Liver (tissue), 9 donors: Measurements from ENCODE around the gene MRTFB. TPM values are rescaled to one million over a fixed set of nuclear protein-coding genes. Genes with fewer than 3 reads are reported as not detected.

Experiments used
- DNase-seq: peaks from one replicate; pipeline ENCODE4 v3.0.0-alpha.2; 2017; ENCODE audit warnings: low spot score
- H3K27ac ChIP-seq, 2 donors: one replicate each; pipeline ENCODE4 v1.7.0; 2013; ENCODE audit warnings: inconsistent platforms in 2 of 2, low read length in 2 of 2, control low read depth in 1 of 2, low read depth in 1 of 2, mild to moderate bottlenecking in 1 of 2
- H3K27me3 ChIP-seq, 4 donors: one replicate each; pipeline versions ENCODE4 v1.6.1 to v1.7.0; 2013; ENCODE audit warnings: low read length in 3 of 4, inconsistent platforms in 1 of 4, mild to moderate bottlenecking in 1 of 4, moderate library complexity in 1 of 4; ENCODE audit not compliant: control insufficient read depth in 4 of 4, insufficient read depth in 4 of 4
- H3K36me3 ChIP-seq, 4 donors: one replicate each; pipeline versions ENCODE4 v1.6.1 to v1.7.0; 2013; ENCODE audit warnings: low read length in 3 of 4, mild to moderate bottlenecking in 3 of 4, low read depth in 1 of 4, moderate library complexity in 1 of 4; ENCODE audit not compliant: control insufficient read depth in 4 of 4, insufficient read depth in 3 of 4
- H3K4me1 ChIP-seq, 4 donors: one replicate each; pipeline versions ENCODE4 v1.6.1 to v1.7.0; 2013; ENCODE audit warnings: low read length in 3 of 4, mild to moderate bottlenecking in 3 of 4, moderate library complexity in 1 of 4; ENCODE audit not compliant: control insufficient read depth in 4 of 4, insufficient read depth in 4 of 4
- H3K4me3 ChIP-seq, 3 donors: one replicate each; pipeline versions ENCODE4 v1.6.1 to v1.7.0; 2013; ENCODE audit warnings: low read length in 3 of 3, control low read depth in 1 of 3, low read depth in 1 of 3, mild to moderate bottlenecking in 1 of 3
- H3K9ac ChIP-seq, 2 donors: one replicate each; pipeline ENCODE4 v1.7.0; 2013; ENCODE audit warnings: low read length in 2 of 2, mild to moderate bottlenecking in 2 of 2, moderate library complexity in 2 of 2, control low read depth in 1 of 2, low read depth in 1 of 2
- H3K9me3 ChIP-seq, 4 donors: one replicate each; pipeline versions ENCODE4 v1.6.1 to v1.7.0; 2013; ENCODE audit warnings: low read length in 3 of 4; ENCODE audit not compliant: control insufficient read depth in 4 of 4
- ATF3 ChIP-seq: IDR thresholded peaks from 2 replicates; pipeline ENCODE4 v1.6.1; 2016; ENCODE audit warnings: antibody characterized with exemption
- CTCF ChIP-seq: fragments of 150-350 bp; IDR thresholded peaks from 2 replicates; pipeline ENCODE4 v1.5.1; 2017; ENCODE audit warnings: improper control_type of control experiment, low read depth, low read length; ENCODE audit not compliant: missing input control
- EGR1 ChIP-seq, 2 donors: IDR thresholded peaks; 2 replicates each; pipeline ENCODE4 v1.6.1; 2016 to 2018; ENCODE audit warnings: antibody characterized with exemption in 2 of 2, low read depth in 2 of 2
- FOXA1 ChIP-seq: IDR thresholded peaks from 2 replicates; pipeline ENCODE4 v1.6.1; 2016; ENCODE audit warnings: antibody characterized with exemption
- FOXA2 ChIP-seq: IDR thresholded peaks from 2 replicates; pipeline ENCODE4 v1.6.1; 2016; ENCODE audit warnings: antibody characterized with exemption
- GABPA ChIP-seq, 2 donors: IDR thresholded peaks in 1 of 2; conservative IDR thresholded peaks in 1 of 2; 2 replicates each; pipeline ENCODE4 v1.6.1; 2016; ENCODE audit warnings: antibody characterized with exemption in 2 of 2, mild to moderate bottlenecking in 1 of 2, moderate library complexity in 1 of 2
- HNF4A ChIP-seq, 2 donors: conservative IDR thresholded peaks; 2 replicates each; pipeline ENCODE4 v1.6.1; 2016; ENCODE audit warnings: antibody characterized with exemption in 2 of 2, mild to moderate bottlenecking in 2 of 2
- HNF4G ChIP-seq: IDR thresholded peaks from 2 replicates; pipeline ENCODE4 v1.6.1; 2016; ENCODE audit warnings: antibody characterized with exemption
- JUND ChIP-seq, 2 donors: IDR thresholded peaks; 2 replicates each; pipeline ENCODE4 v1.6.1; 2016; ENCODE audit warnings: antibody characterized with exemption in 2 of 2
- MAX ChIP-seq: IDR thresholded peaks from 2 replicates; pipeline ENCODE4 v1.6.1; 2016; ENCODE audit warnings: antibody characterized with exemption
- NR2F2 ChIP-seq: IDR thresholded peaks from 2 replicates; pipeline ENCODE4 v1.6.1; 2016; ENCODE audit warnings: antibody characterized with exemption
- RAD21 ChIP-seq, 2 donors: IDR thresholded peaks; 2 replicates each; pipeline ENCODE4 v1.6.1; 2016; ENCODE audit warnings: antibody characterized with exemption in 2 of 2, mild to moderate bottlenecking in 2 of 2
- REST ChIP-seq: IDR thresholded peaks from 2 replicates; pipeline ENCODE4 v1.6.1; 2016; ENCODE audit warnings: antibody characterized with exemption, mild to moderate bottlenecking
- RXRA ChIP-seq, 2 donors: IDR thresholded peaks; 2 replicates each; pipeline ENCODE4 v1.6.1; 2017 to 2018; ENCODE audit warnings: antibody characterized with exemption in 2 of 2, mild to moderate bottlenecking in 1 of 2
- SP1 ChIP-seq: IDR thresholded peaks from 2 replicates; pipeline ENCODE4 v1.6.1; 2018; ENCODE audit warnings: antibody characterized with exemption, mild to moderate bottlenecking
- TAF1 ChIP-seq: conservative IDR thresholded peaks from 2 replicates; pipeline ENCODE4 v1.6.1; 2016; ENCODE audit warnings: antibody characterized with exemption, mild to moderate bottlenecking
- YY1 ChIP-seq: IDR thresholded peaks from 2 replicates; pipeline ENCODE4 v1.6.1; 2016; ENCODE audit warnings: antibody characterized with exemption, mild to moderate bottlenecking
- ZBTB33 ChIP-seq: IDR thresholded peaks from 2 replicates; pipeline ENCODE4 v1.6.1; 2016; ENCODE audit warnings: antibody characterized with exemption
- WGBS: extraction: QIAGEN DNeasy Blood & Tissue Kit; methylation state at CpG from one replicate; pipeline ENCODE4 v1.1.7; 2013; 5-methylcytosine and 5-hydroxymethylcytosine counted together
- polyA plus RNA-seq, 2 donors: library from polyadenylated mRNA; stranded (reverse) in 1 of 2; unstranded in 1 of 2; fragments of 200-250 nt in 1 of 2; fragments of >200 nt in 1 of 2; fragmentation: Nextera tagmentation in 1 of 2; extraction: Ambion mirVana in 1 of 2; gene quantifications; one replicate each; pipeline versions ENCODE4 v1.2.1 to v1.2.3, GENCODE V29; 2013 to 2015
- total RNA-seq, 2 donors: library from RNA; depleted of rRNA; stranded (reverse); fragments of >200 nt; gene quantifications; one replicate each; pipeline ENCODE4 v1.2.3, GENCODE V29; 2014
- donor health status: healthy.
- donor health status: healthy.
- donor health status: healthy.
- donor health status: healthy.
- donor health status: healthy.

Gene MRTFB
- total and polyA plus RNA-seq, 4 donors = 4.1 to 14.2 (median 5.8) TPM

GRCh38 chr16:14128097-14128496 is 57.0 kb downstream of the MRTFB start:
- Histone ChIP-seq H3K4me1 (peaks cover 0 to 3% (median 2%) of the 10 kb centered on the region in 4 donors), H3K27me3 (no peaks in the 10 kb centered on the region), H3K9ac (no peak overlapping the region), H3K36me3 (no peaks in the 10 kb centered on the region), H3K27ac (no peak overlapping the region), H3K4me3 (no peak overlapping the region), H3K9me3 (no peaks in the 10 kb centered on the region)
- 97% methylated on average over 5 of the region's 5 CpGs for WGBS
- no peak for TF ChIP-seq FOXA2
- no peak for DNase-seq

- 97% methylated on average over 5 of the region's 5 CpGs for WGBS
- H3K9me3 ChIP-seq = no peaks in the 10 kb centered on the region
- no peaks in the 10 kb centered on the region for H3K27me3 ChIP-seq
- DNase-seq = no peak
- H3K9ac ChIP-seq = no peak overlapping the region
- no peak overlapping the region for H3K27ac ChIP-seq
- no peak overlapping the region for H3K4me3 ChIP-seq
- TF ChIP-seq MAX = no peak
- TF ChIP-seq HNF4A (conservative IDR thresholded peaks at IDR 0.05) = no peak
- TF ChIP-seq SP1 = no peak
- no peak for TF ChIP-seq ZBTB33
- TF ChIP-seq HNF4G = no peak
- TF ChIP-seq FOXA2 = no peak
- no peak for TF ChIP-seq EGR1 (IDR thresholded peaks at IDR 0.05; ENCODE audit: low read depth in 2 of 2)
- no peak for TF ChIP-seq FOXA1
- TF ChIP-seq GABPA (IDR thresholded peaks at IDR 0.05 in 1 of 2, conservative IDR thresholded peaks at IDR 0.05 in 1 of 2) = no peak
- TF ChIP-seq RXRA (IDR thresholded peaks at IDR 0.05) = no peak
- no peak for TF ChIP-seq JUND (IDR thresholded peaks at IDR 0.05)
- TF ChIP-seq TAF1 = no peak
- no peak for TF ChIP-seq YY1
- TF ChIP-seq ATF3 = no peak
- no peak for TF ChIP-seq CTCF
- no peak for TF ChIP-seq RAD21 (IDR thresholded peaks at IDR 0.05)
- no peak for TF ChIP-seq REST
- no peak for TF ChIP-seq NR2F2
- peaks cover 0 to 3% (median 2%) of the 10 kb centered on the region in 4 donors for H3K4me1 ChIP-seq
- H3K36me3 ChIP-seq = no peaks in the 10 kb centered on the region
Observed at GRCh38 chr16:14129502-14129901, 58.4 kb downstream of the MRTFB start.
